ENCODE measurements around the gene NAT9.
A peak's percentile ranks its signal among the peaks of the same experiment; 100 is the strongest.

The NAT9 gene

GRCh38 chr17:74779948-74780400 lies 3.8 kb upstream of the NAT9 start:
- DNase-seq (ENCODE audit: low spot score): peak; percentile 66

- no peak for DNase-seq (ENCODE audit: low spot score)
These were observed 3.4 kb upstream of the NAT9 start for GRCh38 chr17:74779501-74779900.

- DNase-seq (ENCODE audit: low spot score): no peak
These were observed 2.8 kb upstream of the NAT9 start for GRCh38 chr17:74778960-74779359.

GRCh38 chr17:74777901-74778515 lies 1.9 kb upstream of the NAT9 start:
- no peak for DNase-seq (ENCODE audit: low spot score)

GRCh38 chr17:74776990-74777389 lies 845 bp upstream of the NAT9 start:
- DNase-seq (ENCODE audit: low spot score): no peak

- DNase-seq (ENCODE audit: low spot score): no peak
These were observed 619 bp downstream of the NAT9 start for GRCh38 chr17:74775409-74776043.

GRCh38 chr17:74773871-74774286 lies 2.3 kb downstream of the NAT9 start:
- DNase-seq (ENCODE audit: low spot score): no peak

- DNase-seq (ENCODE audit: low spot score): no peak
These were observed 2.7 kb downstream of the NAT9 start for GRCh38 chr17:74773414-74773813.

- no peak for DNase-seq (ENCODE audit: low spot score)
These were observed 4.1 kb downstream of the NAT9 start for GRCh38 chr17:74772053-74772452.

GRCh38 chr17:74771319-74771914 lies 4.7 kb downstream of the NAT9 start:
- DNase-seq (ENCODE audit: low spot score): no peak

DNA sequence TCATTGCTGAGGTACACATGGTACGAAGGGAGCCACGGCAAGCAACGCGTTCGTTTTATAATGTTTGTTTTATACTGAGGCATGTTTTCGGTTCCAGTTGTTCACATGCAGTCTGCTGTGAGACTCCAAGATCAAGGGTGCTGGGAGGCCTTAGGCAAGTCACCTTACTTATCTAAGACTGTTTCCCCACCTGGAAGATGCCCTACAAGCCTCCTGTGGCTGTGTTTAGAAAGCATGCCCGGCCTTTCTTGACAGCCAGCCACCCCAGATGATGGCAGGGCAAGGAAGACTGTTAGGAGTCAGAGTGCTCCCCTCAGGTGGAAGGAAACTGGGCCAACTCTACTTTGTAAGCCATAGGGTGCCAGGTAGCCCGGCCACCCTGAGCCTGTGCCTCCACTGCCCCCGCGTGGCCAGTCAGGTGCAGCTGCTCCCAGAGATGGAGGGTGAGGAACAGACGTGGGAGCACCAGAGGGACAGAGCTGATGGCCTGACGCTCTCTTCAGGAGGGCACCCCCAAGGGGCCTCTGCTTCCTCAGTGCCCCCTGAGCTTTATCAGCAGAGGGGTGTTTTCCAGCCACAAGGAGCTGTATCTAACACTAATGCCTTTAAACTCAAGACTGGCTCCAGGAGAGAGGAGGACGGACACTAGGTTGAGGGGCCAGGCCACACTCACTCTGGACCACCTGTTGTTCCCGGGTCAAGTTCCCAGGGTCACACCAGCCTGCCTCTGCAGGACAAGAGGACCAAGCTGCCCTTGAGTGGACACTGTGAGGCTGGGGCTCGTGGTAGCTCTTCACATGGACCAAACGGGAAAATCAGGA lies 5.4 kb downstream of the NAT9 start:
- DNase-seq (ENCODE audit: low spot score): peak; percentile 68

- no peak for DNase-seq (ENCODE audit: low spot score)
These were observed 6.2 kb downstream of the NAT9 start for GRCh38 chr17:74769856-74770497.

- no peak for DNase-seq (ENCODE audit: low spot score)
These were observed 6.8 kb downstream of the NAT9 start for GRCh38 chr17:74769266-74769855.

GRCh38 chr17:74768763-74769114 lies 7.4 kb downstream of the NAT9 start:
- DNase-seq (ENCODE audit: low spot score): no peak

DNA sequence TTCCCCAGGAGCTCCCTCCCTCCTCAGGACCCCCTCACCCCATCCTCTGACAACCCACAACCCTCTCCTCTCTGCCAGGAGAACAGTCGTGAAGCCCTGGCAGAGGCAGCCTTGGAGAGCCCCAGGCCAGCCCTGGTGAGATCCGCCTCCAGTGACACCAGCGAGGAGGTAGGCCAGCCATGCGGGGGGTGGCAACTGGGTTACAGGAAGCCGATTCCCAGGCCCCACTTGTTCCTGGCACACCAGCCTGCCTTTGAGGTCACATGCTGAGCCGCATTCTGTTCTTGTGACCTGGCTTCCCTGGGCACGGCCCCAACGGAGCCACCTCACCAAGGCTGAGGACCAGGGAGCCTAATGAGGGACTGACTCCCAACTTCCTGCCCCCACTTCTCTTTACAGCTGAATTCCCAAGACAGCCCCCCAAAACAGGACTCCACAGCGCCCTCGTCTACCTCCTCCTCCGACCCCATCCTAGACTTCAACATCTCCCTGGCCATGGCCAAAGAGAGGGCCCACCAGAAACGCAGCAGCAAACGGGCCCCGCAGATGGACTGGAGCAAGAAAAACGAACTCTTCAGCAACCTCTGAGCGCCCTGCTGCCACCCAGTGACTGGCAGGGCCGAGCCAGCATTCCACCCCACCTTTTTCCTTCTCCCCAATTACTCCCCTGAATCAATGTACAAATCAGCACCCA lies 7.9 kb downstream of the NAT9 start:
- no peak for DNase-seq (ENCODE audit: low spot score)

- no peak for DNase-seq (ENCODE audit: low spot score)
These were observed 9.0 kb downstream of the NAT9 start for GRCh38 chr17:74767111-74767516.

GRCh38 chr17:74766413-74766812 lies 9.7 kb downstream of the NAT9 start:
- no peak for DNase-seq (ENCODE audit: low spot score)

GRCh38 chr17:74764751-74765286 lies 11.3 kb downstream of the NAT9 start:
- no peak for DNase-seq (ENCODE audit: low spot score)

DNA sequence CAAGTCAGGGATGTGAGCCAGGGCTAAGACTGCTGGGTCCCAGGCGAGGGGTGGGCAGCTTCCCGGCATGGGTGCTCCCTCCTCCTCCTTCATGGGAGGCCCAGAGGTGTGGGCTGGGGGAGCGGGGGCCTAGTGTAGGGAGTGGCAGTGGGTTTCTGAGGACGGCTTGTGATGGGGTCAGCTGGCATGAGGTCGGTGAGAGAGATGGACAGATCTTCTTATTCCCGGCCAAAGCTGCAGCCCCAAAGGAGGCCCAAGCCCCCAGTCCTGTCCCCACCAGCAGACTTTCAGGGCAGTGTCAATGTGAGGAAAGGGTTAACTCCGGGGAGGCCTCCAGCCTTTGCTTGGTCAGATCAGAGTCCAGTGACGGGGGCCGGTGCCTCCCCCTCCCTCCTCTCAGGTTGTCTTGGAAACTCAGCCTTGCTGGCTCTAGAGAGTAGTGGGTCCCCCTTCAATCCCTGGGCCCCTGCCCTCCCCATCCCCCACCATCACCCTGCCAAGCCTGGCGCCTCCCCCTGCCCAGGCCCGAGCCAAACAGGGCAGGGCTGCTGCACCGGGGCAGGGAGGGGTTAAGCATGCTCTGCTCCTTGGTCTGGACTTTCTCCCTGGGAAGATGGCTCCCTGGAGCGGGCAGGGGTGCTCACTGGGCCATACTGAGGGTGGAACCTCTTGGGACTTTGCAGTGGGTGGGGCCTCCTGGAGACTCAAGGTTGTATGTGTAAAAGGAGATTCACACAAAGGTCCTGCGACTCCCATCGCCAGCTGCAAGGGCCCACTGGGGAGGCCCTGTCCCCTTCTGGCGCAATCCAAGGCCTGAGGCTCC lies 12.4 kb downstream of the NAT9 start:
- no peak for DNase-seq (ENCODE audit: low spot score)

DNA sequence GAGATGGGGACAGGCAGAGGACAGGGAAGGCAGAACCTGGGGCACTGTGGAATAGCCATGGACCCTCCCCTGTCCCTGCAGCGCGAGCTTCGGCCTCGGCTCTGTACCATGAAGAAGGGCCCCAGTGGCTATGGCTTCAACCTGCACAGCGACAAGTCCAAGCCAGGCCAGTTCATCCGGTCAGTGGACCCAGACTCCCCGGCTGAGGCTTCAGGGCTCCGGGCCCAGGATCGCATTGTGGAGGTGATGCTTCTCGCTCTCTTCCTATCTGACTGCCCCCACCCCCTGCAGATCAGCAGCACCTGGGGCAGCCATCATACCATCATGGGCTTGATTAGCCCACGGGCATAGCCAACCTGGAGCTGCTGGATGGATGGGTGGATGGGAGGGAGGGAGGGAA lies 14.2 kb downstream of the NAT9 start:
- no peak for DNase-seq (ENCODE audit: low spot score)
